MCF 10A (cell line): Measurements from ENCODE around the gene SLFN12L. TPM values are rescaled to one million over a fixed set of nuclear protein-coding genes. Genes with fewer than 3 reads are reported as not detected.

Experiments
- BruUV-seq: library from RNA; stranded (reverse); fragments of 400-500 nt; replicated peaks from 2 replicates; lab custom pipeline; 2021; lab: Mats Ljungman, UMichigan
- CTCF ChIA-PET: fragments of 300-600 bp; sonication (Branson Sonifier 250); formaldehyde crosslinking; extraction: SDS; loops from one replicate; lab custom pipeline; 2021; ENCODE audit warnings: antibody characterized with exemption, inconsistent platforms; lab: Yijun Ruan, JAX
- POLR2A ChIA-PET: fragments of 300-600, 350-650 bp; sonication (Branson Sonifier 250); formaldehyde crosslinking; extraction: SDS; loops from one replicate; lab custom pipeline; 2020; ENCODE audit warnings: antibody characterized with exemption, inconsistent platforms; lab: Yijun Ruan, JAX
- DNase-seq: peaks from one replicate; pipeline ENCODE4 v3.0.0-alpha.2; 2018; ENCODE audit not compliant: unreplicated experiment
- H3K27ac Mint-ChIP-seq: one replicate; pipeline ENCODE4 v1.8.0; 2022; ENCODE audit warnings: mild to moderate bottlenecking, low read depth, mixed read lengths; ENCODE audit not compliant: unreplicated experiment
- H3K27me3 Mint-ChIP-seq: one replicate; pipeline ENCODE4 v1.8.0; 2022; ENCODE audit warnings: mixed read lengths; ENCODE audit not compliant: insufficient read depth, unreplicated experiment
- H3K36me3 Mint-ChIP-seq: one replicate; pipeline ENCODE4 v1.8.0; 2022; ENCODE audit warnings: mild to moderate bottlenecking, moderate library complexity, mixed read lengths; ENCODE audit not compliant: insufficient read depth, unreplicated experiment
- H3K4me1 Mint-ChIP-seq: one replicate; pipeline ENCODE4 v1.8.0; 2022; ENCODE audit warnings: mixed read lengths; ENCODE audit not compliant: insufficient read depth, unreplicated experiment
- H3K4me3 Mint-ChIP-seq: one replicate; pipeline ENCODE4 v1.8.0; 2022; ENCODE audit warnings: mild to moderate bottlenecking, moderate library complexity, mixed read lengths; ENCODE audit not compliant: unreplicated experiment
- H3K9me3 Mint-ChIP-seq: one replicate; pipeline ENCODE4 v1.8.0; 2022; ENCODE audit warnings: mixed read lengths; ENCODE audit not compliant: unreplicated experiment
- CTCF ChIP-seq: fragments of 200-600 bp; IDR thresholded peaks from one replicate; pipeline ENCODE4 v1.8.0; 2022; ENCODE audit warnings: antibody characterized with exemption, mild to moderate bottlenecking; ENCODE audit not compliant: unreplicated experiment
- intact Hi-C: fragments of 100-400 bp; cut with micrococcal nuclease; formaldehyde crosslinking; loops from 2 replicates; pipeline ENCODE4 v1.14.1; 2022
- total RNA-seq: library from RNA; stranded (reverse); gene quantifications from 2 replicates; pipeline ENCODE4 v1.2.3, GENCODE V29; 2022

Gene SLFN12L
- total RNA-seq, 1 experiment from 2014 or later: 0.35 TPM

GRCh38 chr17:35428229-35428628, 109.2 kb downstream of the SLFN12L start:
- H3K4me3 Mint-ChIP-seq: no peak overlapping the region
- no peaks in the 10 kb centered on the region for H3K27me3 Mint-ChIP-seq
- H3K9me3 Mint-ChIP-seq: no peaks in the 10 kb centered on the region
- no TSS peak for BruUV-seq
- H3K27ac Mint-ChIP-seq: no peak overlapping the region
- DNase-seq: no peak
- ChIA-PET CTCF (no interaction called here), POLR2A (no interaction called here)
- intact Hi-C loops: no loop called here
- TF ChIP-seq CTCF: no peak
- H3K36me3 Mint-ChIP-seq: peaks cover under 1% of the 10 kb centered on the region
- peaks cover 10% of the 10 kb centered on the region for H3K4me1 Mint-ChIP-seq

- H3K27ac Mint-ChIP-seq: no peak overlapping the region
- DNase-seq: peak; percentile 23
- BruUV-seq: no TSS peak
- H3K4me3 Mint-ChIP-seq: no peak overlapping the region
- peaks cover 21% of the 10 kb centered on the region for H3K36me3 Mint-ChIP-seq
- no peak for TF ChIP-seq CTCF
- ChIA-PET CTCF (no interaction called here), POLR2A (interaction anchor here (1.0 kb wide), 1 partner anchor 9 kb away, joined by 4 read pairs; the partner anchor contains the start of gene SLFN12)
- H3K4me1 Mint-ChIP-seq: no peaks in the 10 kb centered on the region
- intact Hi-C loops: no loop called here
- no peaks in the 10 kb centered on the region for H3K27me3 Mint-ChIP-seq
- H3K9me3 Mint-ChIP-seq: no peaks in the 10 kb centered on the region
These were observed 113.7 kb downstream of the SLFN12L start for GRCh38 chr17:35423761-35424160.

Other genes starting within 250 kb of the SLFN12L start
- gene SLFN11, start 164.1 kb downstream of the SLFN12L start, total RNA-seq: not detected in 2 replicates
- gene SLFN12, start 105.2 kb downstream of the SLFN12L start, total RNA-seq: 6.3 and 8.0 TPM in 2 replicates
- gene SLFN13, start 88.9 kb downstream of the SLFN12L start, total RNA-seq: 1.7 and 2.1 TPM in 2 replicates
- gene SLFN14, start 23.1 kb upstream of the SLFN12L start, total RNA-seq: not detected in 2 replicates
- 5.8 and 6.8 TPM in 2 replicates for gene PEX12, start 40.9 kb upstream of the SLFN12L start, total RNA-seq
- 227 and 229 TPM in 2 replicates for gene AP2B1, start 49.6 kb upstream of the SLFN12L start, total RNA-seq
- gene RASL10B, start 194.0 kb upstream of the SLFN12L start, total RNA-seq: 0.09 and 0.10 TPM in 2 replicates
- 0.23 and 0.39 TPM in 2 replicates for gene GAS2L2, start 215.6 kb upstream of the SLFN12L start, total RNA-seq
- not detected in 2 replicates for gene C17orf50, start 223.2 kb upstream of the SLFN12L start, total RNA-seq